GM21360 (cell line): ENCODE measurements around the gene TEX28.
"Not testable (repeated sequence)": the region's sequence is repeated elsewhere in the genome, so short reads cannot be mapped to it uniquely, and the experiment has no call there.

ENCODE experiments used
- ATAC-seq: cut with Tn5 transposase; IDR thresholded peaks from one replicate; pipeline ENCODE4 v1.9.1; 2021; ENCODE audit warnings: mild to moderate bottlenecking, moderate library complexity; ENCODE audit not compliant: unreplicated experiment

TEX28 gene

DNA sequence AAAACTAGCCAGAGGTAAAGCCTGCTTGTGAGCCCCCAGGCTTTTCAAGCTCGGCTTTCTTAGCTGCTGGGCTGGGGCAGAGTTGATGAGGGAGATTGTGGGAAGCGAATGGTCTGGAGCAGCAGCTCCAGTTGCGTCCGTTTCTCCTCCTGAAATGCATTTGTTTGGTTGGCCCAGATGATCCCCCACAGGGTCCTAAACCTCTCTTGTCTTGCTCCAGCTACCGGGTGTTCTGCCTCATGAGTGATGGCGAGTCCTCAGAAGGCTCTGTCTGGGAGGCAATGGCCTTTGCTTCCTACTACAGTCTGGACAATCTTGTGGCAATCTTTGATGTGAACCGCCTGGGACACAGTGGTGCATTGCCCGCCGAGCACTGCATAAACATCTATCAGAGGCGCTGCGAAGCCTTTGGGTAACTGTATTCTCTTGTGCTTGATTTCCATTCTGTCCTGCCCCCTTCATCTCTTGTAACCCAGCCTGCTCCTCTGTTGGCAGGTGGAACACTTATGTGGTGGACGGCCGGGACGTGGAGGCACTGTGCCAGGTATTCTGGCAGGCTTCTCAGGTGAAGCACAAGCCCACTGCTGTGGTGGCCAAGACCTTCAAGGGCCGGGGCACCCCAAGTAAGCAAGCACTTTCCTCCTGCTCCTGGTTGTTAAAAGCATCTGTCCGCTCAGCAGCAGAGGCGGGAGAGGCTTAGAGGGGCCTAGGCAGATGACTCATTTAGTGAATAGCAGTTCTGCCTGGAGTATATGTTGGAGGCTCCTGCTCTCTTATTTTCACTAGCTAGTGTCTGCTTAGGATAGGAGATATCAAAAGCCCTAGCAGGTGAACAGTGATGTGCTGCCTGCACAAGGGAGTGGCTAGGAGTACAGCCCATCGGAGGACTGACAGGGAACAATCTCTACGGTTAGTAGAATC is 16.0 kb upstream of the TEX28 start:
- no peak for ATAC-seq

DNA sequence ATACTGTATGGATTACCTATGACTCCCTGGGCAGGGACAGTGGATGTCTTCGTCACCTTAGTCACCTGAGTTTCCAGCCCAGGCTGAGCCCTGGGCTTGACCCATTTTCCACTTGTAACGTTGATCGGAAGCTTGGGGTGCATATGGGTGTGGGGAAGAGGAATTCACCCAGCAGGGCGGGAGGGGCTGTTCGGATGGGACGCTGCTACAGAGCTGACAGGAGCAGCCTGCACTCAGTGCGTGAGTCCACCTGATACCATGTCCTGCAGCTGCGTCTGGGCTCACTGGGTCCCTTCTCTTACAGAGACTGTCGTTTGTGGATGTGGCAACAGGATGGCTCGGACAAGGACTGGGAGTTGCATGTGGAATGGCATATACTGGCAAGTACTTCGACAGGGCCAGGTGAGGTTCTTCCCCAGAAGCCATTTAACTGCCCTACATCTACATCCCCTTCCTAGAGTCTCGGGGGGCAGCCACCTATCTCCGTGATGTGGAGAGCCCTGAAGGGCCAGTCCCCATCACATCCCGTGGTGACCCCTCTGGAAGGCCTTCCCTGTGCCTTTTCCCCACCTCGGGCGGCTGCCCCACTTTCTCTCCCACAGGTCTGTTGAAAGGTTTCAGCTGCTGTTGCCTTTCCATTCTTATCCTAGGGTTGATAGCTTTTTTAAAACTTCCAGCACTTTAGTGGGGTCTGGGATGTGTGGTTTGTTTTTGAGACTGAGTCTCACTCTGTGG is 14.3 kb upstream of the TEX28 start:
- no peak for ATAC-seq

DNA sequence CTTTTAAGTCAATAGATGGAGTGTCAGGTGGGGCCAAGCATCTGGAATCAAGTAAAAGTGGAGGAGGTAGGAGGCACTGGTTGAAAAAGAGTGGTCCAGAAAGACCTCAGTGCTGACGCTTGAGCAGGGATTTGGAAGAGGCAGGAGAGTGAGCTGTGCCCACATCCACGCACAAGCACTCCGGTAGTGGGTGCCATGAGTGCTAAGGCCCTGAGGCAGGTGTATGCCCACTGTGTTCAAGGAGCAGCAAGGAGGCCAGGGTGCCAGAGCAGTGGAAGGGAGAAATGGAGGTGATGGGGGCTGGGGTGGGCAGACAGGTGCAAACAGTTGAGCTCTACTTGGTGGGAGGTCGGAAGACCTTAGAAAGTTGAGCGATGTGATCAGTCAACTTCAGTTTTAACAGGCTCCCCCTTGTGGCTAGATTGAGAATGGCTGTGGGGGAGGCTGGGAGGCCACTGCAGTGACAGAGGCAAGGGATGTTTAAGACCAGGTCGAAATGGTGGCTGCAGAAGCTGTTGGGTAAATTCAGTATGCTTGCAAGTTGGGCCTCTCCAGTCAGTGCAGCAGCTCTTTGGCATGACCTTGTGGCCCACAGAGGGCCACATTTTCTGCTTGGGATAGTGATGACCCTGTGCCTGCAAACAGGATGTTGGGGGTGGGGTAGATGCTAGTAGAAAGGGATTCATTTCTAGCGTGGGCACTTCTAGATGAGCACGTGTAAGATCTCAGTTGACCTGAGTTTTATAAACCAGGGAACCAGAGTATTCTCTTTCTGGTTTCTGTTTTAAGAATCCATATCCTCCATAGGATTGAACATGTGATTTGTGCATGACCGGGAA is 13.4 kb upstream of the TEX28 start:
- ATAC-seq = no peak

DNA sequence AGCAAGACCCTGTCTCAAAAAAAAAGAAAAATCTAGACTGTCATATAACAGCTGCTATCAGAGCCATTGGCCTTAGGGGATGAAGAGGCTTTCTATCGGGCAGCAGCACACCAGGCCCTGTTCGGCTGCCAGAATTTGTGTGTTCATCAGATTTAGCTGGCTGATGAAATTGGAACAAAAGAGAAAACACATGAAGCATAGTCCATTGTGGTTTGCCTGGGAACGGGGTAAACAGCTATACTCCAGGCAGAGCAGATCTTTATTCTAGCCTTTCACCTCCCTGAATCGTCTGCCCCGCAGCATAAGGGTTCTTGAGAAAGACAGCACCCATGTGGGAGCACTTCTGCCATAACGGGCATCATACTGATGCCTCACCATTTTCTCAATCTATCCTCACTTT is 12.3 kb upstream of the TEX28 start:
- no peak for ATAC-seq

DNA sequence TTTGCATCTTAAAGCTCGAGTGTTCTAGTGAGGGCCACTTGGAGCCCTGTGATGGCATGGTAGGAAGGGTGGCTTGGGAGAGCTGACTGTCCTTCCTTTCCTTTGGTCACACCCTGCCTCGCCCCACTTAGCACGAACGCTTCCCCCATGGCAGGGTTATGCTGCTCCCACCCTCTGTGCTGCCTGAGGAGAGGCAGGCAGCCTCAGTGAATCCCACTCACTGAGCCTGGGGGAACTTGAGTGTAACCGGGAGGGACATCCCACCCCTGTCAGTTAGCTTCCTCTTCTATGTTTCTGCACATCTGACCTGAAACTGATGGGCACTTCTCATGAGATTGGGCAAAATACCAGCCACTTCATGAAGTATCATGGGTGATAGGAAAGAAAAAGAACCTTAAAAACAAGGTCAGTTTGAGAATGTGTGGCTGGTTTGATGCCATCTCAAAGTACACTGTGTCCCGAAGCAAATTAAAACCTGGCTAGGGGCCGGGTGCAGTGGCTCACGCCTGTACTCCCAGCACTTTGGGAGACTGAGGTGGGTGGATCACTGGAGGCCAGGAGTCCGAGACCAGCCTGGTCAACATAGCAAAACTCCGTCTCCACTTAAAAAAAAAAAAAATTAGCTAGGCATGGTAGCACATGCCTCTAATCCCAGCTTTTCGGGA is 10.7 kb upstream of the TEX28 start:
- ATAC-seq = no peak

DNA sequence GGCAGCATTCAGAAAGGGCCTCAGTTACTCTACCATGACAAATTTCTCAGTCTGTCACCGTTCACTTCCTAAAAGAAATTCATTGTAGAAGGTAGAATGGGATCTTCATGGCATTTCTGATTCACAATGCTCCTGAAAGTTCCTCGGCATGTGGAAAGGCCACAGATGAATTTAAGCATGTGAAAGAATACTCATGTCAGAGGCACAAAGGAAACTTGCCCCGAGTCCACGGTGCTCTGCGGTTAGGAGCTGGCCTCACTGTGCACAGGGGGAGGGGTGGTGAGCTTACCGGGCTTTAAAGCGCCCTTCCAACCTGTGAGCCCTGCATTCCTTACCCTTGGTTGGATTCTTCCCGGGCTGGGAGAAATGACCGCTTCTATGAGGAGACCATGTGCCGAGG is 9.9 kb upstream of the TEX28 start:
- no peak for ATAC-seq

DNA sequence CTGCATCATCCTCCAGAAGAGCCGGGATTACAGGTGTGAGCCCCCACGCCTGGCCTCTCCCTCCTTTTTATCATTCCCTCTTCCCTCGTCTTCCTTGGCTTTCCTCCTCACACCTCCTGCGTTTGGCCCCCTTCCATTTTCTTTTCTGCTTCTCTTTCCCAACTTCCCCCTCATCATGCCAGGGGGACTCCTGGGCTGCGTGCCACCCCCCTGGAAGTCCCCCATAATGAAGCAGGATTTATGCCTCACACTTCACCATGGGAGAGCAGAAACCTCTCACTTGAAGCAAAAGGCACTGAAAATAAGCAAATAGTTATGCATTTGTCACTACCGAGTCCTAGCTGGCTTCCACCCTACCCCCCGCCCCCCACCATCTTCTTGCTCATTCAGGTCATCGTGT is 8.6 kb upstream of the TEX28 start:
- ATAC-seq = no peak

DNA sequence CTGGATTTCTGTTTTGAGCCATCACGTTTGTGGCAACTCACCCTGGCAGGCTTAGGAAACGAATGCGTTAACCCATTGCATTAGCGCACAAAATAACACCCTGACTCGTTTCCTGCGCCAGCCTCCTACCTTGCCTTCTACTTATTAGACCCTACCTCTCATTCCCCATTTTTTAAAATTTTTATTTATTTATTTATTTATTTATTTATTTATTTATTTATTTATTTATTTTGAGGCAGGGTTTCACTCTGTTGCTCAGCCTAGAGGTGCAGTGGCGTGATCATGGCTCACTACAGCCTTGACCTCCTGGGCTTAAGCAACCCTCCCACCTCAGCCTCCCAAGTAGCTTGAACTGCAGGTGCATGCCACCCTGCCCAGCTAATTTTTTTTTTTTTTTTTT is 8.1 kb upstream of the TEX28 start:
- not testable (repeated sequence) for ATAC-seq

DNA sequence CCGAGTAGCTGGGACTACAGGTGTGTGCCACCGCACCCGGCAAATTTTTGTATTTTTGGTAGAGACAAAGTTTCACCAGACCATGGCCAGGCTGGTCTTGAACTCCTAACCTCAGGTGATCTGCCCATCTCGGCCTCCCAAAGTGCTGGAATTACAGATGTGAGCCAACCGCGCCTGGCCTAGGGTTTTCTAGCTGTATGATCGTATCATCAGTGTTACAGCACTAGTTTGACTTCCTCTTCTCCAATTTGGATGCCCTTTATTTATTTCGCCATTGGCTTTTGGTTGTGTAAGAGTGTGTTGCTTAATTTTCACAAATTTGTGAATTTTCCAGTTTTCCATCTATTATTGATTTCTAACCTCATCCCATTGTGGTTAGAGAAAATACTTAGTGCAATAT is 5.9 kb upstream of the TEX28 start:
- no peak for ATAC-seq

DNA sequence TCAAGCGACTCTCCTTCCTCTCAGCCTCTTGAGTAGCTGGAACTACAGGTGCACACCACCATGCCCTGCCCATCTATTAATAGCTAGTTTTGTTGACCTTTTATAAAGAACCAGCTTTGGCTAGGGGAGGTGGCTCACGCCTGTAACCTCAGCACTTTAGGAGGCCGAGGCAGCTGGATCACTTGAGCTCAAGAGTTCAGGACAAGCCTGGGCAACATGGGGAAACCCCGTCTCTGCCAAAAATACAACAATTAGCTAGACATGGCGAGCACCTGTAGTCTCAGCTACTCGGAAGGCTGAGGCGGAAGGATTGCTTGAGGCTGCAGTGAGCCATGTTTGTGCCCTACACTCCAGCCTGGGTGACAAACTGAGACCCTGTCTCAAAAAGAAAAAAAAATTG is 3.4 kb upstream of the TEX28 start:
- no peak for ATAC-seq

DNA sequence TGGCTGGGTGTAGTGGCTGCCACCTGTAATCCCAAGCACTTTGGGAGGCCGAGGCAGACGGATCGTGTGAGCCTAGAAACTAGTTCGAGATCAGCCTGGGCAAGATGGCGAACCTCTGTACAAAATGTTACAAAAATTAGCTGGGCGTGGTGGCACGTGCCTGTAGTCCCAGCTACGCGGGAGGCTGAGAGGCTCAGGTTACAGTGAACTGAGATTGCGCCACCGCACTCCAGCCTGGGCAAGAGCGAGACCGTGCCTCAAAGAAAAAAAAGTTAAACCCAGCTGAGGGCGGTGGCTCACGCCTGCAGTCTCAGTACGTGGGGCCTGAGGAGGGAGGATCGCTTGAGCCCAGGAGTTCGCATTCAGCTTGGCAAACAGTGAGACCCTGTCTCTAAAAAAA is 1.8 kb upstream of the TEX28 start:
- no peak for ATAC-seq

DNA sequence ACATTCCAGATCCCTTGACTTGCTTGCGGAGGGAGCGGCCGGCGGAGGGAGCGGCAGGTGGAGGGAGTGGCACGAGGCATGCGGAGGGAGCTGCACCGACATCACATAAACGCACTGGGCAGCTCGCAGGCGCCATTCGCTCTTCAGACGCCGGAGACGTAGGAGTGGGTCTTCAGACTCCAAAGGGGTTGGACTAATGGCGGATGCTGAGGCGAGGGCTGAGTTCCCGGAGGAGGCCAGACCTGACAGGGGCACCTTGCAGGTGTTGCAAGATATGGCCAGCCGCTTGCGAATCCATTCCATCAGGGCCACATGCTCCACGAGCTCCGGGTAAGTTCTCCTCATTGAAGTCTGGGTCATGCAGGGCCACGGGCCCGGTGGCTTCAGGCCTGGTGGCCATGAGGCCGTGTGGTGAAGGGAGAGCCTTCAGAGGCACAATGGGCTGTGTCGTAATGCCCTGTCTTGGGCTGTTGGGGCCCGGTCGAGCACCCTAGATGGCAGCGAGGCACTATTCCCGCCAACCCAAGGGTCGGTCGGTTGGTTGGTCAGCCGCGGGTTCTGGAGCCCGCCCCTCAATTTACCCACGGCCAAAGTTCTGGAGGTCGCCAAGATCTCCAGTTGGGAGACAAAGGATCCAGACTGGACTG is 863 bp upstream of the TEX28 start, which contains the start of gene TKTL1:
TKTL1 (plus strand) TSS at position 132 of the 647 bp plus-strand sequence; CDS start at position 197, 65 bp downstream.
- ATAC-seq = no peak

DNA sequence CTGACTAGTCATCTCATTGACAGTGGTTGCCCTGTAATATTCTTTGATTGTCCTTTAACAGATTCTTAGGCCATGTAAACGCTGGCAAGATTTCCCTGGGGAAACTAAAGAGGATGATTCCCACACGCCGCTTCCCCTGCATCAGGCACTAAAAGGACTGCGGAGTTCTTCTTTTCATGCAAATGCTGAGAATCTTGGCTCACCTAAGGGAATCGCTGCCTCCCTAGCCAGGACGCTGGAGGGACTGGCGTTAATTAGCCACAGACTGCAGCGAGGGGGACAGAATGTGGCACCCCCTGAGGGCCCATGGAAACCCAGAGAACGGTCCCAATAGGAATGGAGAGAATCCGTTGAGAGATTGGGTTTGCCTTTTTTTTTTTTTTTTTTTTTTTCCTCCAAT is 8.5 kb downstream of the TEX28 start:
- ATAC-seq = not testable (repeated sequence)

DNA sequence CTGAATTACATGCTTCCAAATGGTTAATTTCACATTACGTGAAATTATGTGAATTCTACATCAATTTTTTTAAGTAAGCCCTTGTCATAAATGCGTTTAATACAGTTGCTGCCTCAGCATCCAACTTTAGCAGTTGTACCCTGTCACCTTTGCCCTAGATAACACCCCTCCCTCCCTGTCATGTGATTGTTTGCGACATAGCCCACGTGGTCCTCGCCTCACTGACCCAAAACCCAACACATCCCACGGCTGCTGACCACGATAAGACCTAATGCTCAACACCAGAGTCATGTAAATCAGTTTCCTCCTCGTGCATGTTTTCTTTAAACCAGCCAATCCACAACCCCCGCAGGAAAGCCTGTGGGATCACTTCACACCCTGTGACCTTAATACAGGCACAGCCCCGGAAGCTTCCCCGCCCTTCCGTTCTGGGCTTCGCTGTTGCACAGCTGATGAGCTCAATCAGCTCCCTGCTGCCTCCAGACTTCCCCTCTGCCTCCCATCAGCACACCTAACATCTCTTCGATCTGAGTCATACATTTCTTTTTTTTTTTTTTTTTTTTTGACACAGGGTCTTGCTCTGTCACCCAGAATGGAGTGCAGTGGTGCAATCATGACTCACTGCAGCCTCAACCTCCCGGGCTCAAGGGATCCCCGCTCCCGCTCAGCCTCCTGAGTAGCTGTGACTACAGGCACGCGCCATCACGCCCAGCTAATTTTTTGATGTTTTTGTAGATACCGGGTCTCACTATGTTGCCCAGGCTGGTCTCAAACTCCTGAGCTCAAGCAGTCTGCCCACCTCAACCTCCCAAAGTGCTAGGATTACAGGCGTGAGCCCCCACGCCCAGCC is 10.2 kb downstream of the TEX28 start:
- peak; percentile 68 for ATAC-seq

DNA sequence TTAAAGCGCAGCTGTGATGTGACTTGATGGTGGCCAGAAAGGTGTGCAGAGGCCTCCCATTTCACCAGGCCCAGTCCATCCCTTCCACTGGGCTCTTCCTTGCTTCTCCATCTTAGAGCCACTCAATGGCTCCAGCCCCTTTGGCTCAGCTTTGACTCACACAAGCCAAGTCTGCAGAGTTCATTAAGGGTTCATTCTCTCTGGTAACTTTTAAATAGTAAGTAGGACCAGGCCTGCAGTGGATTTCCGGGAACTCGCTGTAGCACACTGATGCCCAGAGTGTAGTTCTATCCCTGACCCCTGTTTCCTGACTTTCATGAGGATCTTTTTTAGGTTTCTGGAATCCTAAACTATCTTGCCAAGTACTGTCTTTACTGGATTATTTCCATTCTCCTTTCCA is 25.7 kb downstream of the TEX28 start:
- not testable (repeated sequence) for ATAC-seq

DNA sequence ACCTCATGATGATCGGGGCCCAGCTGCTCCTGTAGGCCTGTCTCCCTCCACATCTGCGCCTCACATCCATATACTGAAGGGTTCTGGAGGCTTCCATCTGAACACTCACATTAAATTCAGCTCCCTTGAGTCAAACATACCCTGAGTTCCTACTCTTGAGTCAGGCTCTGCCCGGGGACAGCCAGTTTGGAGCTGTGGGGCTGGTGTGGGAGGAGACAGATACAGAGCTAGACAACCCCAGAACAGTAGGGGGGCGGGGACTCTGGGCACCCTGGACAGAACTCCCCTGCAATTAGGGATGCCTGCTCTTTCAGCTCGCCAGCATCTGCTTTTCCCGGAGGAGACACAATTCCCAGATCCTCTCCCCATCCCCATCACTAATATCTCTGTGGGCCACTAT is 31.9 kb downstream of the TEX28 start:
- ATAC-seq = not testable (repeated sequence)

DNA sequence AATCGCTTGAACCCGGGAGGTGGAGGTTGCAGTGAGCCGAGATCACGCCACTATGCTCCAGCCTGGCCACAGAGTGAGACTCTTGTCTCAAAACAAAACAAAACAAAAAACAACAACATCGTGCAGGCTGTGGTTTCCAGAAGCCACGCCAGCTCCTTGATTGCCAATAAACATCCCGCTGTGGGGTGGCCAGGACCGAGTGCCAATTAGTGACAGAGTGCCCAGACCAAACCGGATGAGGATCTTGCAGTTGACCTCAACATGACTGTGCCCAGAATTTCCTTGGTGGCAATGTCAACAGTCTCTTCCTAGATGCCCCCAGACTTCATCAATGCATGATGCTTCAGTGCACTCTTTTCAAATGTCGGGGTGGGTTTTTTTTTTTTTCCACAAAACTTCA is 36.2 kb downstream of the TEX28 start:
- ATAC-seq = not testable (repeated sequence)

DNA sequence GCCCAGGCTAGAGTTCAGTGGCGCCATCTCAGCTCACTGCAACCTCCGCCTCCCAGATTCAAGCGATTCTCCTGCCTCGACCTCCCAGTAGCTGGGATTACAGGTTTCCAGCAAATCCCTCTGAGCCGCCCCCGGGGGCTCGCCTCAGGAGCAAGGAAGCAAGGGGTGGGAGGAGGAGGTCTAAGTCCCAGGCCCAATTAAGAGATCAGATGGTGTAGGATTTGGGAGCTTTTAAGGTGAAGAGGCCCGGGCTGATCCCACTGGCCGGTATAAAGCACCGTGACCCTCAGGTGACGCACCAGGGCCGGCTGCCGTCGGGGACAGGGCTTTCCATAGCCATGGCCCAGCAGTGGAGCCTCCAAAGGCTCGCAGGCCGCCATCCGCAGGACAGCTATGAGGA is 37.6 kb downstream of the TEX28 start, which contains the start of gene OPN1MW3:
OPN1MW3 (plus strand) TSS at position 301 of the 400 bp plus-strand sequence; CDS start at position 339, 38 bp downstream.
- ATAC-seq = not testable (repeated sequence)

DNA sequence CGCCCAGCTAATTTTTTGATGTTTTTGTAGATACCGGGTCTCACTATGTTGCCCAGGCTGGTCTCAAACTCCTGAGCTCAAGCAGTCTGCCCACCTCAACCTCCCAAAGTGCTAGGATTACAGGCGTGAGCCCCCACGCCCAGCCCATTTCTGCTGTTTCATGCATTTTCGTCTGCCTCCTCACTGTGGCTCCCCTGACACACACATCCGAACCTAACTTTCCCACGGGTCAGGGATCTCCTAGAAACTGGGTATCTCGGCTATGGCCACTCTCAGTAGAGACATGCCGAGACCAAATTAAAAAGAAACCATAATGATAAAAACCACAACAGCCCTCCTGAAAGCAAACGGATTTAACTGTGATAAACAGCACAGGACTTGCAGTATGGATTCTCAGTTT is 46.8 kb downstream of the TEX28 start:
- ATAC-seq = not testable (repeated sequence)
